Activated CD4-positive, alpha-beta T cell treated with anti-CD3 and anti-CD28 coated beads, Interleukin-10, Interleukin-2, amounts not matched to agents 100 ng/mL and 50 ng/mL, durations not matched to agents 16 hours and 8 hours (primary cell): ENCODE data around the gene NKAIN1.
"Not testable (repeated sequence)": the region's sequence is repeated elsewhere in the genome, so short reads cannot be mapped to it uniquely, and the experiment has no call there.

Source experiments
- DNase-seq: peaks from one replicate; pipeline ENCODE4 v3.0.0-alpha.2; 2020

Gene NKAIN1

DNA sequence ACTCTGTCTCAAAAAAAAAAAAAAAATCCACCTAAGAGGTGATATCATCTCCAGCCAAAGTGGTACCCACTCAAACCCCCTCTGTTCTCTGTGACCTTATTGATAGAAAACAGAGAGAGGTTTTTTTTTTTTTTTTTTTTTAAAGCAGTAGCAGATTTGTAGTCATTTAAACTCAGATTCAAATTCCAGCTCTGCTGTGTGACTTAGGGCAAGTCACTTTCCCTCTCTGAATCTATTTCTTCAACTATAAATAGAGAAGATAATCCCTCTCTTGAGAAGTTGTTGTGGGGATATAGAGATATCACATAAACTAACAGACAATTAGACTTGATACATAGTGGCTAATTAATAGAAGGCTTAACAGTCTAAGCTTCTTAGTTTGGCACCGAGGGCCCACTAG, 48.4 kb downstream of the NKAIN1 start:
- no peak for DNase-seq

GRCh38 chr1:31189696-31190674, 49.7 kb downstream of the NKAIN1 start:
- DNase-seq, result no peak

GRCh38 chr1:31183927-31184554, 55.6 kb downstream of the NKAIN1 start:
- DNase-seq, result peak; percentile 57

- DNase-seq, result no peak
Observed at GRCh38 chr1:31183126-31183525, 56.6 kb downstream of the NKAIN1 start.

GRCh38 chr1:31182352-31182751, 57.3 kb downstream of the NKAIN1 start:
- DNase-seq, result peak; percentile 29

DNA sequence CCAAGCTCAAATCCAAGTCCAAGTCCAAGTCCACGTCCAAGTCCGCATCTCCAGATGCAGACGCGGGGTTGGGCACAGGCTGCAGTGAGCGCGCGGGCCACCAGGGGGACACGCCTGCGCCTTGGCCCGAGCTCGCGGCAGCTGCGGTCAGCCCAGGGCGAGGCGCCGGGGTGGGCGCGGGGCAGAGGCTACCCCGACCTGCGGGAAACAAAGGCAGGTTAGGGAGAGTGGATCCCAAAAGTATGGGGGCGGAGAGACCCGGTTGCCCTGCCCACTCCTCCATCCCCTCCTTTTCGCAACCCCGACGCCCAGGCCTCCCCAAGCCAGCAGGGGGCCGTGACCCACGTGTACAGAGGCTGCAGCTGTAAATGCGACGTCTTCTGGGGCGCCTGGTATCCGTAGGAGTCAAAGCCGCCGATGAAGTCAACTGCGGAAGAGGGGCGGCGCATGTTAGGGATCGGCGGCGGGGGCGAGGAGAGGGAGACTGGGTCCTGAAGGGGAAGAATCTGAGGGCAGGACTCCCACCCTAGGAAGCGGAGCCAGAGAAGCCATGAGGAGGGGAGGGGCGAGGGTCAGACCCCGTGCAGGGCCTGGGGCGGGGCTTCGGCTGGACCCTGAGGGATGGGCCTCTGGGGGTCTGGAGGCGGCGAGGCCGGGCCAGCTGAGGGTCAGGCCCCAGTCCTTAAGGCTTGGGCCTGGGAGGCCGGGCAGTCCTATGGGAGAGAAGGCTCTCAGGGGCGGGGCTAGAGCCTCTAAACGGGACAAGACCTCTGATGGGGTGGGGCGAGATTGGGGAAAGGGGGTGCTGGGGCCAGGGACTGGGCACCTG, 58.0 kb downstream of the NKAIN1 start:
- DNase-seq, result peak; percentile 57

GRCh38 chr1:31180338-31180737, 59.3 kb downstream of the NKAIN1 start:
- DNase-seq, result no peak

DNA sequence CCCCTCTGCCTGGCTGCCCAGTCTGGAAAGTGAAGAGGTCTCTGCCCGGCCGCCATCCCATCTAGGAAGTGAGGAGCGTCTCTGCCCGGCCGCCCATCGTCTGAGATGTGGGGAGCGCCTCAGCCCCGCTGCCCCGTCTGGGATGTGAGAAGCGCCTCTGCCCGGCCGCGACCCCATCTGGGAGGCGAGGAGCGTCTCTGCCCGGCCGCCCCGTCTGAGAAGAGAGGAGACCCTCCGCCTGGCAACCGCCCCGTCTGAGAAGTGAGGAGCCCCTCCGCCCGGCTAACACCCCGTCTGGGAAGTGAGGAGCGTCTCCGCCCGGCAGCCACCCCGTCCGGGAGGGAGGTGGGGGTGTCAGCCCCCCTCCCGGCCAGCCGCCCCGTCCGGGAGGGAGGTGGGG, 63.4 kb downstream of the NKAIN1 start:
- not testable (repeated sequence) for DNase-seq

- DNase-seq, result no peak
Observed at GRCh38 chr1:31170486-31170735, 69.3 kb downstream of the NKAIN1 start.

DNA sequence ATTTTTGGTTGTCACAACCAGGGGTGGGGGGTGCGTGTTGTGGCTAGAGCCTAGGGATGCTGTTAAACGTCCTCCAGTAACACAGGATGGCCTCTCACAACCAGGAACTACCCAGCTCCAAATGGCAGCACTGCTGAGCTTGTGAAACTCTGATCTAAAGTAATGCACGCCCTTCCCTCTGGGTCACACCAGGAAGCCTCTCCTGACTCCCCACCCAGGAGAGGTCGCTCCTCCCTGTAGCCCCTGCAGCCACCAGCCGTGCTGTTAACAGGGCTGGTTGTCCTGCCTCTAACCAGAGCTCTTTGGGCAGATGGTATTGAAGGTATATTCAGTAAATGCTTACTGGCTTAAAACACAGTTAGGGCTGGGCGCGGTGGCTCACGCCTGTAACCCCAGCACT, 73.2 kb downstream of the NKAIN1 start:
- no peak for DNase-seq

GRCh38 chr1:31164291-31164690, 75.4 kb downstream of the NKAIN1 start:
- DNase-seq, result no peak

DNA sequence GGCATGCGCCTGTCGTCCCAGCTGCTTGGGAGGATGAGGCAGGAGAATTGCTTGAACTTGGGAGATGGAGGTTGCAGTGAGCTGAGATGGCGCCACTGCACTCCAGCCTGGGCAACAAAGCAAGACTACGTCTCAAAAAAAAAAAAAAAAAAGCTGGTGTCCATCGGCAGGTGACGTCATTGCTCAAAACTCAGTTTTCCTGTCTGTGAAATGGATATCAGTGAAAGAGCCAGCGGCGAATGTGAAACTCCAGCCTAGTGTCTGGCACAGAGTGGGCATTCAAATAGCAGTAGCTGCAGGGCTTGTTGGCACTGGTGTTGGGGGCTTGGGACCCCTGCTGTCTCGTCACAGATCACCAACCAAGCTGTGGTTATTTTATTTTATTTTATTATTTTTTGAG, 75.8 kb downstream of the NKAIN1 start:
- no peak for DNase-seq

DNA sequence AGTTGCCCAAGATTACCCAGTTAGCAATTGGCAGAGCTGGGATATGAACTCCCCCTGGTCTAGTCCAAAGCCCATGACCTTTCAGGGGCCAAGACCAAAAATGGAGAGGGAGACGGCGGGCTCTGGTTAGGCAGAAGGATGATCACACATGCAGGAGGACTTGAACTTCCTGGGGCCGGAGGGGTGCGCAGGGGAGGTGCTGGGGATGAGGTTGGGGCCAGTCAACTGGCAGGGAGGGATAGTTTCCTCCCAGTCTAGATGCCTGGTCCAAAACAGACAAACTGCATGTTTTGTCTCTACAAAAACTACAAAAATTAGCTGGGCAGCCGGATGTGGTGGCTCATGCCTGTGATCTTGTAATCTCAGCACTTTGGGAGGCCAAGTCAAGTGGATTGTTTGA, 78.1 kb downstream of the NKAIN1 start:
- DNase-seq, result no peak

- DNase-seq, result no peak
Observed at GRCh38 chr1:31159869-31160611, 79.6 kb downstream of the NKAIN1 start.

GRCh38 chr1:31159323-31159722, 80.4 kb downstream of the NKAIN1 start:
- DNase-seq, result no peak

GRCh38 chr1:31155216-31155806, 84.4 kb downstream of the NKAIN1 start:
- peak; percentile 73 for DNase-seq

- DNase-seq, result peak; percentile 81
Observed at GRCh38 chr1:31154632-31155215, 85.0 kb downstream of the NKAIN1 start.

DNA sequence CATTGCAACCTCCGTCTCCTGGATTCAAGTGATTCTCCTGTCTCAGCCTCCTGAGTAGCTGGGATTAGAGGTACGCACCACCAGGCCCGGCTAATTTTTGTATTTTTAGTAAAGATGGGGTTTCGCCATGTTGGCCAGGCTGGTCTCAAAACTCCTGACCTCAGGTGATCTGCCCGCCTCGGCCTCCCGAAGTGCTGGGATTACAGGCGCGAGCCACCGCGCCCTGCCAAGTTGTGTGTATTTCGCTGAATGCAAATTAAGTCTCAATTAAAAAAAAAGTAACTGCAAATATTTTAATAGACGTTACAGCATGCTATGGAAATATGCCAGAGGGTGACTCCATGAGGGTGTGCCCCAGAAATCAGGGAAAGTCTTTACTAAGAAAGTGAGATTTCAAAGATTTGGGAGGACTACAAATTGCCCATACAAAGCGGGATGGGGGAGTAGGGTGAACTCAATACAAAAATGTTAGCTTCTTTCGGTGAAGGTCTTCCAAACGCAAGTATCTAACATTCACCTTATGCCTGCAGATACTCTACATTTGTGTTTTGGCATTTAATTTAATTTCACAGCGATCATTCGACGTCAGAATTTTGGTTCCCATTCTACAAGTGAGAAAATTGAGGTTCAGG, 85.6 kb downstream of the NKAIN1 start:
- no peak for DNase-seq

DNA sequence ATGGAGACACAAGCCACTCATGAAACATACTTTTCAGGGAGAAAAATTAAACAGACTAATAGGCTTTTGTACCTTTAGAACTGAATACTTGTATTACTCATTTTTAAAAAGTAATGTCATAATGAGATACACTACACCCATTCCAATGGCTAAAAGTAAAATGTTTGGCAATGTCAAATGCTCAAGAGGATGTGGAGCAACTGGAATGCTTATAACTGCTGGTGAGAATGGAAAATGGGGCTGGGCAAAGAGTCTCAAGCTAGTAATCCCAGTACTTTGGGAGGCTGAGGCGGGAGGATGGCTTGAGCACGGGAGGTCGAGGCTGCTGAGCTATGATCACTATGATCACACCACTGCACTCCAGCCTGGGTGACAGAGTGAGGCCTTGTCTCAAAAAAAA, 86.3 kb downstream of the NKAIN1 start:
- no peak for DNase-seq

DNA sequence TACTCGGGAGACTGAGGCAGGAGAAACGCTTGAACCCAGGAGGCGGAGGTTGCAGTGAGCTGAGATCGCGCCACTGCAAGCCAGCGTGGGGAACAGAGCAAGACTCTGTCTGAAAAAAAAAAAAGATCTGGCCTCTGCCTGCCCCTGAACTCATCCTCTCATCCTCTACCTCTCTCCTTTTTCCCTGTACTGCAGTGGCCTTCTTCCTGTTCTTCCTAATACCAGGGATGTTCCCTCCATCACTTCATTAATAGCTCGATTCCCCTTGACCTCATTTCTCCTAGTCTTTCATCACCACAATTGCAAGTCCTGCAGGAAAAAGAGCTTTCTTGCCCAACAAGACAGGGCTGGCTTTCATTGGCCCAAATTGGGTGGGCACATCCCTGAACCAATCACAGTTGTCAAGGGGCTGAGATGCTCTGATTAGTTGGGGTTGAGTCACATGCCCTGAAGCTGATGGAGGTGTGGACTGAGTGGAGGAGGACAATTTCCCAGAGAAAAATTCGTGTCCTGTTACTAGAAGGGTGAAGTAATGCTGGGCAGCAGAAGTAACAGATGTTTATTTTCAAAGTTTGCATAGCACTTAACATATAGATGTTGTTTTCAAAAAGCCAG, 87.4 kb downstream of the NKAIN1 start:
- peak; percentile 18 for DNase-seq

DNA sequence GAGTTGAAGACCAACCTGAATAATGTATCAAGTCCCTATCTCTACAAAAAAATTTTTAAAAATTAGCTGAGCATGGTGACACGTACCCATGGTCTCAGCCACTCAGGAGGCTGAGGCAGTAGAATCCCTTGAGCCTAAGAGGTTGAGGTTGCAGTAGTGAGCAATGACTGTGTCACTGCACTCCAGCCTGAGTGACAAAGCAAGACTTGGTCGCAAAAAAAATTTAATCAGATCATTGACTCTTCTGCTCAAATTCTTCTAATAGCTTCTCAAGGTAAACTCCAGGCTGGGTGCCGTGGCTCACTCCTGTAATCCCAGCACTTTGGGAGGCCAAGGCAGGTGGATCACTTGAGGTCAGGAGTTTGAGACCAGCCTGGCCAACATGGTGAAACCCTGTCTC, 88.3 kb downstream of the NKAIN1 start:
- DNase-seq, result no peak
